Transverse colon (tissue), 4 donors: ENCODE results near the gene TMEM52.

Experiments used
- CTCF ChIP-seq, 5 experiments: fragments of 200-600 bp in 3 of 5; fragments of 450-650 bp in 2 of 5; sonication (generic) in 3 of 5; IDR thresholded peaks; 1 replicate in 2 of 5; 2 replicates in 3 of 5; pipeline ENCODE4 v1.5.1; 2016 to 2017; ENCODE audit warnings: antibody characterized with exemption in 5 of 5, inconsistent platforms in 3 of 5, mild to moderate bottlenecking in 2 of 5, moderate library complexity in 1 of 5
- EP300 ChIP-seq: sonication (generic); formaldehyde crosslinking; IDR thresholded peaks from one replicate; pipeline ENCODE4 v1.6.1; 2017; ENCODE audit warnings: antibody characterized with exemption, low read depth
- POLR2A ChIP-seq: fragments of 450-650 bp; IDR thresholded peaks from one replicate; pipeline ENCODE4 v1.6.1; 2016; ENCODE audit warnings: antibody characterized with exemption, mild to moderate bottlenecking, moderate library complexity
- POLR2AphosphoS5 ChIP-seq, 3 donors: sonication (generic); formaldehyde crosslinking; IDR thresholded peaks; one replicate each; pipeline ENCODE4 v1.6.1; 2016; ENCODE audit warnings: antibody characterized with exemption in 3 of 3

- TF ChIP-seq CTCF (IDR thresholded peaks at IDR 0.05) (no peak), POLR2A (no peak), POLR2AphosphoS5 (IDR thresholded peaks at IDR 0.05) (no peak), EP300 (no peak)
Measured at GRCh38 chr1:1914971-1915692, 3.9 kb downstream of the TMEM52 start, which contains the start of gene CALML6.
